ENCODE data around the gene RTEL1. TPM values are rescaled to one million over a fixed set of nuclear protein-coding genes. Genes with fewer than 3 reads are reported as not detected.

The RTEL1 gene
- total RNA-seq, 1 experiment from 2014 or later, result 33.4 TPM

- H2AFZ ChIP-seq (ENCODE audit: low read length), result no peak overlapping the region
- H3K18ac ChIP-seq (ENCODE audit: insufficient read length, low read depth, low read length), result no peak overlapping the region
- H3K23me2 ChIP-seq (ENCODE audit: insufficient read length, low read depth, low read length, poor library complexity, severe bottlenecking), result peaks cover 4% of the 10 kb centered on the region
- no peak overlapping the region for H3K23ac ChIP-seq (ENCODE audit: insufficient read length, low read depth, low read length)
- no peak overlapping the region for H2BK120ac ChIP-seq (ENCODE audit: low read depth, low read length, poor library complexity, severe bottlenecking)
- Mint-ChIP-seq H3K4me3 (no peak overlapping the region), H3K36me3 (ENCODE audit: insufficient read depth in 1 of 3, low read depth in 3 of 3) (peaks cover 0 to 6% (median 2%) of the 10 kb centered on the region in 3 experiments; a peak in 4 of 7 replicates), H3K27ac (0 out of 7 replicates have a peak overlapping the region, but pooled peaks of 1 of the 3 experiments have one; percentile 49), H3K9me3 (no peaks in the 10 kb centered on the region), H3K4me1 (peaks cover 2 to 10% of the 10 kb centered on the region in 2 experiments), H3K27me3 (ENCODE audit: low read depth) (peaks cover 3% of the 10 kb centered on the region; the same call in 1 of the 2 replicates)
- H3K56ac ChIP-seq (ENCODE audit: insufficient read length, low read depth, low read length), result no peak overlapping the region
- H2BK12ac ChIP-seq (ENCODE audit: insufficient read length, low read depth, low read length), result no peak overlapping the region
- H3K14ac ChIP-seq (ENCODE audit: insufficient read depth, low read length), result no peak overlapping the region
- H3K79me2 ChIP-seq (ENCODE audit: insufficient read depth, low read length), result no peaks in the 10 kb centered on the region
- H3K27me3 ChIP-seq (ENCODE audit: insufficient read depth, low read length), result no peaks in the 10 kb centered on the region
- no peak overlapping the region for H3K4ac ChIP-seq (ENCODE audit: low read depth, low read length)
- no peak overlapping the region for H4K5ac ChIP-seq (ENCODE audit: insufficient read length, low read depth, low read length)
- DNase-seq, result peak; percentile 26
- H4K20me1 ChIP-seq (ENCODE audit: control insufficient read depth, insufficient read depth, insufficient read length), result no peaks in the 10 kb centered on the region
- H3K9ac ChIP-seq (ENCODE audit: extremely low read depth, insufficient read length, low read length), result no peak overlapping the region
- H3K27ac ChIP-seq (ENCODE audit: insufficient read length, low read depth, low read length), result no peak overlapping the region
- H3K4me1 ChIP-seq (ENCODE audit: insufficient read depth, low read length), result no peaks in the 10 kb centered on the region
- no peak overlapping the region for H2AK5ac ChIP-seq (ENCODE audit: insufficient read length, low read length)
- no peak overlapping the region for H2BK5ac ChIP-seq (ENCODE audit: insufficient read length, low read length)
- H3K79me1 ChIP-seq (ENCODE audit: insufficient read depth, low read depth, low read length, poor library complexity, severe bottlenecking), result no peaks in the 10 kb centered on the region
- H4K91ac ChIP-seq (ENCODE audit: insufficient read length, low read depth, low read length), result no peak overlapping the region
- no peak overlapping the region for H3T11ph ChIP-seq (ENCODE audit: low read length)
- TF ChIP-seq CTCF (conservative IDR thresholded peaks at IDR 0.05), result no peak
- no peak overlapping the region for H4K8ac ChIP-seq (replicated peaks; ENCODE audit: insufficient read length, low read depth, low read length)
- no CpG with 5 or more reads among the region's 24 CpGs for WGBS (ENCODE audit: extremely low coverage, insufficient read length, low lambda C conversion rate)
- no peak overlapping the region for H2BK20ac ChIP-seq (ENCODE audit: low read depth, low read length, poor library complexity, severe bottlenecking)
- H3K9me3 ChIP-seq (ENCODE audit: control insufficient read depth, low read depth, low read length), result no peaks in the 10 kb centered on the region
- H3K4me2 ChIP-seq (ENCODE audit: insufficient read depth, insufficient read length, low read length), result no peak overlapping the region
- no peak overlapping the region for H2BK15ac ChIP-seq (ENCODE audit: low read depth, low read length)
Measured at GRCh38 chr20:63699466-63700198, 41.5 kb downstream of the RTEL1 start.
